Endothelial cell of umbilical vein (primary cell): ENCODE data around the gene EBF4. TPM values are rescaled to one million over a fixed set of nuclear protein-coding genes. Genes with fewer than 3 reads are reported as not detected.

Source experiments
- BruUV-seq: library from RNA; stranded (reverse); fragments of 400-500 nt; replicated peaks from 2 replicates; lab custom pipeline; 2021; lab: Mats Ljungman, UMichigan
- CTCF ChIA-PET: fragments of 300-600, 350-600 bp; sonication (Branson Sonifier 250); formaldehyde crosslinking; loops from one replicate; lab custom pipeline; 2021; ENCODE audit warnings: antibody characterized with exemption, inconsistent platforms; lab: Charles Lee
- POLR2A ChIA-PET: fragments of 300-600, 350-600 bp; sonication (Branson Sonifier 250); formaldehyde crosslinking; loops from one replicate; lab custom pipeline; 2021; ENCODE audit warnings: antibody characterized with exemption, inconsistent platforms; lab: Charles Lee
- DNase-seq: peaks from one replicate; pipeline ENCODE4 v3.0.0-alpha.2; 2011; ENCODE audit warnings: low read depth, low spot score
- FAIRE-seq: peaks from 2 replicates; lab custom pipeline; 2011; peaks lifted over from hg19 to GRCh38; lab: Jason Lieb, UNC
- H2AFZ ChIP-seq: 2 replicates; pipeline ENCODE4 v1.6.0; 2012; ENCODE audit warnings: low read depth, low read length, control low read depth, inconsistent platforms
- H3K27ac ChIP-seq: 2 replicates; pipeline ENCODE4 v1.5.1; 2011; ENCODE audit warnings: low read depth, mild to moderate bottlenecking, control low read depth, low read length, moderate library complexity; ENCODE audit not compliant: insufficient read depth
- H3K27me3 ChIP-seq, 2 experiments: 2 replicates each; pipeline versions ENCODE4 v1.6.0 to v1.6.1; 2011; ENCODE audit warnings: low read length in 2 of 2, mixed read lengths in 1 of 2; ENCODE audit not compliant: control insufficient read depth in 2 of 2, insufficient read depth in 2 of 2
- H3K36me3 ChIP-seq, 2 experiments: 2 replicates in 1 of 2; 3 replicates in 1 of 2; pipeline ENCODE4 v1.5.1; 2011; ENCODE audit warnings: low read length in 2 of 2, mild to moderate bottlenecking in 1 of 2, moderate library complexity in 1 of 2; ENCODE audit not compliant: control insufficient read depth in 2 of 2, insufficient read depth in 2 of 2; ENCODE audit errors: extremely low read depth in 1 of 2
- H3K4me1 ChIP-seq: 3 replicates; pipeline ENCODE4 v1.5.1; 2011; ENCODE audit warnings: mild to moderate bottlenecking, low read length; ENCODE audit not compliant: control insufficient read depth, insufficient read depth; ENCODE audit errors: extremely low read depth
- H3K4me2 ChIP-seq: 2 replicates; pipeline ENCODE4 v1.6.1; 2011; ENCODE audit warnings: low read length, control low read depth, mixed read lengths; ENCODE audit not compliant: insufficient read depth
- H3K4me3 ChIP-seq, 3 experiments: fragments of 200-600 bp in 1 of 3; sonication (generic), shearing (Covaris generic) in 1 of 3; replicated peaks in 1 of 3; 2 replicates each; pipeline ENCODE4 v1.5.1; 2011 to 2016; ENCODE audit warnings: control low read depth in 3 of 3, low read length in 3 of 3, mild to moderate bottlenecking in 2 of 3, inconsistent platforms in 1 of 3, low read depth in 1 of 3, moderate library complexity in 1 of 3; ENCODE audit not compliant: insufficient read depth in 1 of 3
- H3K79me2 ChIP-seq: 2 replicates; pipeline ENCODE4 v1.6.0; 2012; ENCODE audit warnings: low read length, inconsistent platforms; ENCODE audit not compliant: control insufficient read depth, insufficient read depth
- H3K9ac ChIP-seq: replicated peaks from 2 replicates; pipeline ENCODE3; 2011; ENCODE audit warnings: low read length, control low read depth; ENCODE audit not compliant: insufficient read depth; ENCODE audit errors: extremely low read depth
- H3K9me1 ChIP-seq: replicated peaks from 3 replicates; pipeline ENCODE4 v1.6.0; 2011; ENCODE audit warnings: mild to moderate bottlenecking, low read length; ENCODE audit not compliant: control insufficient read depth, insufficient read depth; ENCODE audit errors: extremely low read depth
- H3K9me3 ChIP-seq: replicated peaks from 2 replicates; pipeline ENCODE4 v1.5.1; 2012; ENCODE audit warnings: low read length, inconsistent platforms; ENCODE audit not compliant: control insufficient read depth, insufficient read depth
- H4K20me1 ChIP-seq: replicated peaks from 2 replicates; pipeline ENCODE3; 2011; ENCODE audit warnings: mild to moderate bottlenecking, low read length; ENCODE audit not compliant: control insufficient read depth, insufficient read depth; ENCODE audit errors: extremely low read depth
- CTCF ChIP-seq, 2 donors: IDR thresholded peaks; 1 replicate in 1 of 2; 2 replicates in 1 of 2; pipeline ENCODE4 v1.5.1; 2011; ENCODE audit warnings: low read length in 2 of 2, mild to moderate bottlenecking in 2 of 2, moderate library complexity in 2 of 2, control low read depth in 1 of 2, inconsistent platforms in 1 of 2, low read depth in 1 of 2; ENCODE audit not compliant: insufficient read depth in 1 of 2; ENCODE audit errors: extremely low read depth in 1 of 2
- EZH2 ChIP-seq: IDR thresholded peaks from 2 replicates; pipeline ENCODE4 v1.6.1; 2012; ENCODE audit warnings: borderline replicate concordance, low read depth, mild to moderate bottlenecking, moderate library complexity, low read length, inconsistent platforms; ENCODE audit not compliant: severe bottlenecking
- FOS ChIP-seq: IDR thresholded peaks from 2 replicates; pipeline ENCODE4 v1.6.1; 2011; ENCODE audit warnings: mild to moderate bottlenecking, low read length, moderate library complexity, borderline replicate concordance; ENCODE audit not compliant: insufficient read depth
- GATA2 ChIP-seq: IDR thresholded peaks from 2 replicates; pipeline ENCODE4 v1.7.0; 2011; ENCODE audit warnings: low read depth, mild to moderate bottlenecking, moderate library complexity, mixed read lengths, low read length; ENCODE audit not compliant: insufficient read length, insufficient read depth
- JUN ChIP-seq: IDR thresholded peaks from 2 replicates; pipeline ENCODE4 v1.6.1; 2011; ENCODE audit warnings: borderline replicate concordance, low read depth; ENCODE audit not compliant: insufficient read length, insufficient read depth
- MAX ChIP-seq: IDR thresholded peaks from 2 replicates; pipeline ENCODE4 v1.6.1; 2011; ENCODE audit not compliant: insufficient read depth, insufficient read length
- MYC ChIP-seq: IDR thresholded peaks from one replicate; pipeline ENCODE4 v1.6.1; 2011; ENCODE audit warnings: mild to moderate bottlenecking, low read depth, low read length
- POLR2A ChIP-seq: IDR thresholded peaks from 2 replicates; pipeline ENCODE4 v1.6.1; 2012; ENCODE audit warnings: low read depth, mild to moderate bottlenecking, control low read depth, low read length
- POLR2AphosphoS5 ChIP-seq: IDR thresholded peaks from 2 replicates; pipeline ENCODE4 v1.6.1; 2012; ENCODE audit warnings: low read depth, mild to moderate bottlenecking, control low read depth, low read length, moderate library complexity; ENCODE audit not compliant: insufficient read depth
- dilution Hi-C: fragments of 300-500 bp; cut with MboI; formaldehyde crosslinking; loops from one replicate; pipeline ENCODE4 v1.15.0; 2019; ENCODE audit warnings: low sequenced_read_pairs; ENCODE audit not compliant: extremely low pct_ligation_motif_present
- intact Hi-C: fragments of 100-400 bp; cut with micrococcal nuclease; formaldehyde crosslinking; loops from one replicate; pipeline ENCODE4 v1.10.0; 2022
- polyA plus RNA-seq, 4 experiments: library from polyadenylated mRNA; depleted of rRNA in 3 of 4; stranded (reverse) in 3 of 4; unstranded in 1 of 4; fragments of >200 nt; gene quantifications; 2 replicates each; pipeline versions ENCODE4 v1.2.1 to v1.2.3, GENCODE V29; 2011 to 2012; ENCODE audit warnings: missing spikeins in 1 of 4
- total RNA-seq: library from RNA; stranded (reverse); gene quantifications from 2 replicates; pipeline ENCODE4 v1.2.3, GENCODE V29; 2021

The EBF4 gene
- total and polyA plus RNA-seq, 2 donors (not counting 3 experiments of a cell fraction or from before 2014, with no cell fraction given) = 2.7 to 3.4 TPM

- intact Hi-C loops = no loop called here
- peaks cover 2% of the 10 kb centered on the region for H3K4me1 ChIP-seq
- DNase-seq = no peak
- no peaks in the 10 kb centered on the region for H3K9me3 ChIP-seq
- dilution Hi-C loops = no loop called here
- no peak overlapping the region for H3K4me2 ChIP-seq
- no peak overlapping the region for H2AFZ ChIP-seq
- POLR2A ChIA-PET = no interaction called here
- no peak overlapping the region for H3K9ac ChIP-seq
- no peak overlapping the region for H3K27ac ChIP-seq
- H3K79me2 ChIP-seq = no peaks in the 10 kb centered on the region
- TF ChIP-seq JUN = no peak
- H3K9me1 ChIP-seq = no peaks in the 10 kb centered on the region
- no peaks in the 10 kb centered on the region for H3K36me3 ChIP-seq
- CTCF ChIA-PET = interaction anchor here (1.1 to 10.0 kb wide), 3 partner anchors 69 to 243 kb away, joined by 3 to 171 read pairs (median 4); no protein-coding TSS in a partner anchor
- no peaks in the 10 kb centered on the region for H4K20me1 ChIP-seq
- H3K27me3 ChIP-seq = peaks cover 21 to 23% of the 10 kb centered on the region in 2 experiments
- H3K4me3 ChIP-seq = no peak overlapping the region
- BruUV-seq = no TSS peak
- FAIRE-seq = no peak
These were observed 65.4 kb downstream of the EBF4 start for GRCh38 chr20:2757969-2758368.

DNA sequence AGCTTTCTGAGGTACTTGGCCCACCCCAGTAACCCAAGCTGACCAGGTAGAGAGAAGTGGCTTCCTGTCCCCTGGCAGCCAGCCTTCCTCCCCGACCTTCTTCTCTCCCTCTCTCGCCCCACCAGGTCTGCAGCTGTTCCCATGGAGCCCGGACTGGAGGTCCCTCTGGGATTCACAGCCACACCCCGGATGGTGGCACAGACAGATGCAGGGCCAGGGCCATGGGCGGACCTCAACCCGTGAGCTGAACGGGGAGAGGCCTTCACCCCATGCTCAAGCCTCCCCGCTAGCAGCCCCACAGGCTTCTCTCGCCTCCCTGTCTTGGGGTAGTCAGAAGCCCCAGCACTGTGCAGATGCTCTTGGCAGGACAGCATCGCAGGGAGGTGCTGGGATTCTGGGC is 66.6 kb downstream of the EBF4 start:
- no peak overlapping the region for H3K4me3 ChIP-seq
- no peaks in the 10 kb centered on the region for H3K4me1 ChIP-seq
- H3K27me3 ChIP-seq = peaks cover 11 to 13% of the 10 kb centered on the region in 2 experiments
- H4K20me1 ChIP-seq = no peaks in the 10 kb centered on the region
- no peaks in the 10 kb centered on the region for H3K9me1 ChIP-seq
- FAIRE-seq (no peak), DNase-seq (no peak)
- ChIA-PET CTCF (interaction anchor here (1.7 to 10.0 kb wide), 2 partner anchors 91 to 242 kb away, joined by 4 to 171 read pairs; no protein-coding TSS in a partner anchor), POLR2A (no interaction called here)
- no TSS peak for BruUV-seq
- dilution Hi-C loops = no loop called here
- H3K27ac ChIP-seq = no peak overlapping the region
- no peak overlapping the region for H3K9ac ChIP-seq
- H3K36me3 ChIP-seq = no peaks in the 10 kb centered on the region
- H3K79me2 ChIP-seq = no peaks in the 10 kb centered on the region
- H3K4me2 ChIP-seq = no peak overlapping the region
- no peaks in the 10 kb centered on the region for H3K9me3 ChIP-seq
- no peak overlapping the region for H2AFZ ChIP-seq
- intact Hi-C loops = no loop called here
- TF ChIP-seq POLR2AphosphoS5 (no peak), JUN (no peak), FOS (no peak), POLR2A (no peak), EZH2 (no peak), GATA2 (no peak), MYC (no peak), MAX (no peak), CTCF (IDR thresholded peaks at IDR 0.05; ENCODE audit: extremely low read depth in 1 of 2, insufficient read depth in 1 of 2, low read depth in 1 of 2, low read length in 2 of 2) (no peak)
